ENCODE results near the gene REM2. TPM values are rescaled to one million over a fixed set of nuclear protein-coding genes. Genes with fewer than 3 reads are reported as not detected.
"Not testable (repeated sequence)": the region's sequence is repeated elsewhere in the genome, so short reads cannot be mapped to it uniquely, and the experiment has no call there.

The REM2 gene
- total RNA-seq, 2 donors from 2014 or later, result 0.77 to 1.2 TPM

GRCh38 chr14:22907429-22907828 is 24.4 kb downstream of the REM2 start:
- Histone ChIP-seq H3K27ac (ENCODE audit: low read depth, low read length) (no peak overlapping the region), H3K9me3 (ENCODE audit: control insufficient read depth, low read length) (no peaks in the 10 kb centered on the region), H3K27me3 (ENCODE audit: control insufficient read depth, insufficient read depth, low read length, poor library complexity, severe bottlenecking) (no peaks in the 10 kb centered on the region), H3K4me1 (ENCODE audit: control insufficient read depth, insufficient read depth, low read length) (no peaks in the 10 kb centered on the region), H3K9ac (ENCODE audit: extremely low read depth, low read length, poor library complexity, severe bottlenecking) (no peak overlapping the region), H3K4me3 (ENCODE audit: low read length) (no peak overlapping the region), H3K36me3 (ENCODE audit: control insufficient read depth, insufficient read depth, low read length) (peaks cover 75% of the 10 kb centered on the region)
- H3K4me3 Mint-ChIP-seq, result no peak overlapping the region
- H3K27ac Mint-ChIP-seq, result no peak overlapping the region
- no peaks in the 10 kb centered on the region for H3K27me3 Mint-ChIP-seq (ENCODE audit: insufficient read depth)
- 100% methylated on average over 1 of the region's 3 CpGs for WGBS, 2 experiments (ENCODE audit: insufficient coverage in 1 of 2, insufficient read length in 1 of 2)
- no peak for DNase-seq
- H3K36me3 Mint-ChIP-seq (ENCODE audit: low read depth), result peaks cover 67% of the 10 kb centered on the region
- H3K4me1 Mint-ChIP-seq, result no peaks in the 10 kb centered on the region
- H3K9me3 Mint-ChIP-seq, result no peaks in the 10 kb centered on the region
- TF ChIP-seq CTCF (conservative IDR thresholded peaks at IDR 0.05), result no peak

- TF ChIP-seq CTCF (conservative IDR thresholded peaks at IDR 0.05), result no peak
- 97% methylated on average over 7 to 8 of the region's 8 CpGs for WGBS, 2 experiments (ENCODE audit: insufficient coverage in 1 of 2, insufficient read length in 1 of 2)
- H3K27me3 Mint-ChIP-seq (ENCODE audit: insufficient read depth), result no peaks in the 10 kb centered on the region
- H3K4me1 Mint-ChIP-seq, result no peaks in the 10 kb centered on the region
- no peak overlapping the region for H3K4me3 Mint-ChIP-seq
- Histone ChIP-seq H3K4me1 (ENCODE audit: control insufficient read depth, insufficient read depth, low read length) (no peaks in the 10 kb centered on the region), H3K27me3 (ENCODE audit: control insufficient read depth, insufficient read depth, low read length, poor library complexity, severe bottlenecking) (no peaks in the 10 kb centered on the region), H3K4me3 (ENCODE audit: low read length) (no peak overlapping the region), H3K9me3 (ENCODE audit: control insufficient read depth, low read length) (no peaks in the 10 kb centered on the region), H3K27ac (ENCODE audit: low read depth, low read length) (no peak overlapping the region), H3K9ac (ENCODE audit: extremely low read depth, low read length, poor library complexity, severe bottlenecking) (no peak overlapping the region), H3K36me3 (ENCODE audit: control insufficient read depth, insufficient read depth, low read length) (peaks cover 66% of the 10 kb centered on the region)
- peaks cover 61% of the 10 kb centered on the region for H3K36me3 Mint-ChIP-seq (ENCODE audit: low read depth)
- DNase-seq, result no peak
- no peaks in the 10 kb centered on the region for H3K9me3 Mint-ChIP-seq
- no peak overlapping the region for H3K27ac Mint-ChIP-seq
Observed at GRCh38 chr14:22908601-22909000, 25.6 kb downstream of the REM2 start.

GRCh38 chr14:22910916-22911315 is 27.9 kb downstream of the REM2 start:
- WGBS, 2 experiments (ENCODE audit: insufficient coverage in 1 of 2, insufficient read length in 1 of 2), result 91 to 95% methylated on average over 2 to 5 of the region's 5 CpGs
- DNase-seq, result no peak
- H3K27ac Mint-ChIP-seq, result no peak overlapping the region
- H3K9me3 Mint-ChIP-seq, result no peaks in the 10 kb centered on the region
- H3K27me3 Mint-ChIP-seq (ENCODE audit: insufficient read depth), result no peaks in the 10 kb centered on the region
- no peak overlapping the region for H3K27ac ChIP-seq (ENCODE audit: low read depth, low read length)
- TF ChIP-seq CTCF (conservative IDR thresholded peaks at IDR 0.05), result no peak
- H3K4me1 Mint-ChIP-seq, result no peaks in the 10 kb centered on the region
- H3K9me3 ChIP-seq (ENCODE audit: control insufficient read depth, low read length), result no peaks in the 10 kb centered on the region
- H3K27me3 ChIP-seq (ENCODE audit: control insufficient read depth, insufficient read depth, low read length, poor library complexity, severe bottlenecking), result no peaks in the 10 kb centered on the region
- no peak overlapping the region for H3K4me3 Mint-ChIP-seq
- no peak overlapping the region for H3K4me3 ChIP-seq (ENCODE audit: low read length)
- no peaks in the 10 kb centered on the region for H3K4me1 ChIP-seq (ENCODE audit: control insufficient read depth, insufficient read depth, low read length)
- no peak overlapping the region for H3K9ac ChIP-seq (ENCODE audit: extremely low read depth, low read length, poor library complexity, severe bottlenecking)
- peaks cover 47% of the 10 kb centered on the region for H3K36me3 ChIP-seq (ENCODE audit: control insufficient read depth, insufficient read depth, low read length)
- H3K36me3 Mint-ChIP-seq (ENCODE audit: low read depth), result peaks cover 46% of the 10 kb centered on the region

- 92 to 97% methylated on average over 4 of the region's 4 CpGs for WGBS, 2 experiments (ENCODE audit: insufficient coverage in 1 of 2, insufficient read length in 1 of 2)
Observed at GRCh38 chr14:22914836-22915235, 31.8 kb downstream of the REM2 start.

More at GRCh38 chr14:22914836-22915235, 31.8 kb downstream of the REM2 start:
- not testable (repeated sequence) for H3K27me3 ChIP-seq (ENCODE audit: control insufficient read depth, insufficient read depth, low read length, poor library complexity, severe bottlenecking); H3K4me3 ChIP-seq (ENCODE audit: low read length); H3K9me3 Mint-ChIP-seq; H3K4me3 Mint-ChIP-seq; H3K27me3 Mint-ChIP-seq (ENCODE audit: insufficient read depth); H3K27ac Mint-ChIP-seq; DNase-seq; H3K4me1 ChIP-seq (ENCODE audit: control insufficient read depth, insufficient read depth, low read length); H3K9me3 ChIP-seq (ENCODE audit: control insufficient read depth, low read length); H3K27ac ChIP-seq (ENCODE audit: low read depth, low read length); H3K9ac ChIP-seq (ENCODE audit: extremely low read depth, low read length, poor library complexity, severe bottlenecking)
- Mint-ChIP-seq H3K4me1 (peaks cover 13% of the 10 kb centered on the region), H3K36me3 (ENCODE audit: low read depth) (peaks cover 39% of the 10 kb centered on the region)
- peaks cover 21% of the 10 kb centered on the region for H3K36me3 ChIP-seq (ENCODE audit: control insufficient read depth, insufficient read depth, low read length)
